ENCODE measurements around the gene ADGRB2. TPM values are rescaled to one million over a fixed set of nuclear protein-coding genes. Genes with fewer than 3 reads are reported as not detected.

The ADGRB2 gene
- total and polyA plus RNA-seq, 2 of the 4 experiments (the other 2 are of a cell fraction), result 2.2 to 11.9 TPM

- WGBS, 2 experiments (ENCODE audit: extremely low coverage in 2 of 2, insufficient read length in 1 of 2), result no CpG with 5 or more reads among the region's 7 CpGs
- DNase-seq (peak; percentile 32), ATAC-seq (ENCODE audit: low read depth) (peak; percentile 72)
- POLR2A ChIA-PET (ENCODE audit: unreplicated experiment), result no interaction called here
- H3K18ac ChIP-seq (ENCODE audit: low read depth, low read length), result no peak overlapping the region
- no peak overlapping the region for H2BK15ac ChIP-seq (ENCODE audit: low read depth, low read length)
- peaks cover 11% of the 10 kb centered on the region; the same call in 1 of the 2 replicates for H3K36me3 ChIP-seq (ENCODE audit: control insufficient read depth, insufficient read depth, low read length)
- no peak overlapping the region for H2BK20ac ChIP-seq (ENCODE audit: low read depth, low read length)
- BruUV-seq (replicated peaks), result no TSS peak
- CTCF ChIA-PET, result interaction anchor here (1.0 to 1.8 kb wide), 3 partner anchors 12 to 28 kb away, joined by 4 to 9 read pairs (median 7); no protein-coding TSS in a partner anchor
- H2BK5ac ChIP-seq (ENCODE audit: low read depth, low read length, poor library complexity, severe bottlenecking), result no peak overlapping the region
- no peaks in the 10 kb centered on the region for H3K79me1 ChIP-seq (ENCODE audit: low read depth in 1 of 2, low read length in 2 of 2)
- no peak overlapping the region for H3K4me2 ChIP-seq (ENCODE audit: low read depth, low read length)
- H2AFZ ChIP-seq (replicated peaks; ENCODE audit: low read length, poor library complexity), result no peak overlapping the region
- no peaks in the 10 kb centered on the region for H3K9me3 ChIP-seq (ENCODE audit: control insufficient read depth, insufficient read depth, low read length)
- H3K4ac ChIP-seq (ENCODE audit: low read depth, low read length), result no peak overlapping the region
- dilution Hi-C loops (cut with HindIII; ENCODE audit: low sequenced_read_pairs, unreplicated experiment) (no loop called here), in situ Hi-C loops (cut with MboI; ENCODE audit: low sequenced_read_pairs) (no loop called here), intact Hi-C loops (cut with micrococcal nuclease) (no loop called here)
- no peak overlapping the region for H3K9ac ChIP-seq (ENCODE audit: low read depth, low read length)
- no peak overlapping the region for H2AK5ac ChIP-seq (ENCODE audit: low read depth, low read length)
- no peak overlapping the region for H3K27ac ChIP-seq (ENCODE audit: insufficient read depth, low read length)
- H4K8ac ChIP-seq (ENCODE audit: low read depth in 2 of 2, low read length in 2 of 2), result no peak overlapping the region
- H4K20me1 ChIP-seq (ENCODE audit: insufficient read depth, low read length), result no peaks in the 10 kb centered on the region; the same call in 1 of the 2 replicates
- H3K14ac ChIP-seq (replicated peaks; ENCODE audit: low read depth, low read length), result no peak overlapping the region
- no peak overlapping the region for H3K4me3 ChIP-seq (ENCODE audit: insufficient read depth, low read depth, low read length)
- no peaks in the 10 kb centered on the region for H3K4me1 ChIP-seq (ENCODE audit: control insufficient read depth, insufficient read depth, low read length)
- H2BK120ac ChIP-seq (ENCODE audit: low read depth, low read length), result no peak overlapping the region
- H3K9me1 ChIP-seq (ENCODE audit: insufficient read depth, low read length), result no peaks in the 10 kb centered on the region; the same call in 1 of the 2 replicates
- H4K91ac ChIP-seq (ENCODE audit: insufficient read depth, low read depth, low read length), result no peak overlapping the region
- TF ChIP-seq ELK1 (IDR thresholded peaks at IDR 0.05; ENCODE audit: borderline replicate concordance, low read depth, low read length) (no peak), POLR2A (IDR thresholded peaks at IDR 0.05; ENCODE audit: low read depth, low read length) (no peak), RCOR1 (IDR thresholded peaks at IDR 0.05; ENCODE audit: insufficient replicate concordance, low read length) (no peak), CHD1 (IDR thresholded peaks at IDR 0.05; ENCODE audit: low read depth, low read length) (no peak), MXI1 (IDR thresholded peaks at IDR 0.05; ENCODE audit: borderline replicate concordance, low read depth, low read length) (no peak), RAD21 (IDR thresholded peaks at IDR 0.05; ENCODE audit: low read length) (no peak), FOS (IDR thresholded peaks at IDR 0.05; ENCODE audit: low read depth, low read length) (no peak), CEBPB (IDR thresholded peaks at IDR 0.05; ENCODE audit: low read depth, low read length) (no peak), USF2 (IDR thresholded peaks at IDR 0.05; ENCODE audit: low read depth, low read length) (no peak), RFX5 (IDR thresholded peaks at IDR 0.05; ENCODE audit: low read depth, low read length) (no peak), CTCF (conservative IDR thresholded peaks at IDR 0.05; ENCODE audit: low read depth, low read length) (no peak), MAFK (IDR thresholded peaks at IDR 0.05; ENCODE audit: low read depth, low read length) (no peak), MAZ (IDR thresholded peaks at IDR 0.05; ENCODE audit: borderline replicate concordance, low read depth, low read length) (no peak), NFE2L2 (IDR thresholded peaks at IDR 0.05; ENCODE audit: low read depth, low read length) (no peak), SMC3 (IDR thresholded peaks at IDR 0.05; ENCODE audit: low read depth, low read length) (no peak), BHLHE40 (IDR thresholded peaks at IDR 0.05; ENCODE audit: low read depth, low read length) (no peak)
- no peak overlapping the region for H3K23ac ChIP-seq (ENCODE audit: low read depth, low read length)
- no peak overlapping the region for H2AK9ac ChIP-seq (replicated peaks; ENCODE audit: low read depth, low read length, poor library complexity)
- no peak overlapping the region for H4K5ac ChIP-seq (ENCODE audit: low read depth, low read length)
- H3K27me3 ChIP-seq (ENCODE audit: control insufficient read depth, insufficient read depth, low read length), result no peaks in the 10 kb centered on the region
- no peak overlapping the region for H3K56ac ChIP-seq (ENCODE audit: extremely low read depth, insufficient read depth, low read length)
Observed at GRCh38 chr1:31734582-31735107, 29.5 kb downstream of the ADGRB2 start.

All from IMR-90 (cell line).